PC-3 (cell line): Measurements from ENCODE around the gene TMEM125. TPM values are rescaled to one million over a fixed set of nuclear protein-coding genes. Genes with fewer than 3 reads are reported as not detected.

Experiments used
- ATAC-seq: fragments of 200-7000 bp; cut with Tn5 transposase; 2 replicates; pipeline ENCODE4 v1.9.1; 2020; ENCODE audit warnings: mild to moderate bottlenecking, moderate library complexity
- BruUV-seq: library from RNA; stranded (reverse); fragments of 400-500 nt; replicated peaks from 2 replicates; lab custom pipeline; 2021; lab: Mats Ljungman, UMichigan
- CTCF ChIA-PET: fragments of 300-600 bp; sonication (Branson Sonifier 250); formaldehyde crosslinking; loops from one replicate; lab custom pipeline; 2022; ENCODE audit warnings: antibody characterized with exemption; lab: Charles Lee
- POLR2A ChIA-PET: fragments of 300-600 bp; sonication (Branson Sonifier 250); formaldehyde crosslinking; loops from one replicate; lab custom pipeline; 2022; ENCODE audit warnings: antibody characterized with exemption; ENCODE audit not compliant: unreplicated experiment; lab: Charles Lee
- DNase-seq: peaks from one replicate; pipeline ENCODE4 v3.0.0-alpha.2; 2015
- H2AFZ ChIP-seq: fragments of 300-600 bp; sonication (generic); 2 replicates; pipeline ENCODE4 v1.6.0; 2016; ENCODE audit warnings: antibody characterized with exemption, low read length
- H3F3A ChIP-seq: fragments of 300-600 bp; sonication (generic); one replicate; pipeline ENCODE4 v1.6.0; 2017; ENCODE audit warnings: antibody characterized with exemption, low read length, control low read depth, mild to moderate bottlenecking; ENCODE audit not compliant: unreplicated experiment
- H3K27ac ChIP-seq: fragments of 300-600 bp; sonication (generic); 2 replicates; pipeline ENCODE4 v1.5.1; 2016; ENCODE audit warnings: mild to moderate bottlenecking, low read length
- H3K27me3 ChIP-seq: fragments of 300-600 bp; sonication (generic); 2 replicates; pipeline ENCODE4 v1.6.1; 2016; ENCODE audit warnings: low read length, mixed read lengths
- H3K36me3 ChIP-seq: fragments of 300-600 bp; sonication (generic); 2 replicates; pipeline ENCODE4 v1.6.1; 2016; ENCODE audit warnings: low read depth, mixed run types, low read length, mixed read lengths
- H3K4me1 ChIP-seq: fragments of 300-600 bp; sonication (generic); 2 replicates; pipeline ENCODE4 v1.5.1; 2016; ENCODE audit warnings: low read length; ENCODE audit not compliant: insufficient read depth
- H3K4me2 ChIP-seq: fragments of 300-600 bp; sonication (generic); 2 replicates; pipeline ENCODE4 v1.6.0; 2016; ENCODE audit warnings: low read length
- H3K4me3 ChIP-seq: fragments of 300-600 bp; sonication (generic); 2 replicates; pipeline ENCODE4 v1.5.1; 2016; ENCODE audit warnings: mild to moderate bottlenecking, low read length, mixed read lengths
- H3K79me2 ChIP-seq: fragments of 300-600 bp; sonication (generic); 2 replicates; pipeline ENCODE4 v1.6.1; 2017; ENCODE audit warnings: low read length, mixed read lengths
- H3K9ac ChIP-seq: fragments of 300-600 bp; sonication (generic); 2 replicates; pipeline ENCODE4 v1.6.0; 2016; ENCODE audit warnings: mild to moderate bottlenecking, low read length
- H3K9me2 ChIP-seq: fragments of 300-600 bp; sonication (generic); replicated peaks from 2 replicates; pipeline ENCODE4 v1.6.1; 2016; ENCODE audit warnings: mixed run types, low read length, mixed read lengths
- H3K9me3 ChIP-seq: fragments of 300-600 bp; sonication (generic); 2 replicates; pipeline ENCODE4 v1.6.1; 2016; ENCODE audit warnings: low read length, mixed read lengths
- H4K20me1 ChIP-seq: fragments of 300-600 bp; sonication (generic); 2 replicates; pipeline ENCODE4 v1.6.1; 2016; ENCODE audit warnings: low read length, mixed read lengths
- EZH2 ChIP-seq: fragments of 300-600 bp; sonication (generic); IDR thresholded peaks from one replicate; pipeline ENCODE4 v1.6.1; 2017; ENCODE audit warnings: antibody characterized with exemption, mild to moderate bottlenecking, low read length; ENCODE audit not compliant: unreplicated experiment
- EZH2phosphoT487 ChIP-seq: fragments of 300-600 bp; sonication (generic); IDR thresholded peaks from 2 replicates; pipeline ENCODE4 v1.6.1; 2018; ENCODE audit warnings: mild to moderate bottlenecking, antibody characterized with exemption, low read length, borderline replicate concordance
- intact Hi-C: fragments of 100-400 bp; cut with micrococcal nuclease; formaldehyde crosslinking; loops from 2 replicates; pipeline ENCODE4 v1.9.0; 2023
- total RNA-seq: library from RNA; depleted of rRNA; stranded (reverse); fragments of >200 nt; gene quantifications from 2 replicates; pipeline ENCODE4 v1.2.3, GENCODE V29; 2014
- TF ChIP-seq, protein P1 (sequence below): fragments of 300-600 bp; sonication (generic); conservative IDR thresholded peaks from 2 replicates; pipeline ENCODE4 v1.5.1; 2017; ENCODE audit warnings: antibody characterized with exemption, low read depth, mild to moderate bottlenecking, low read length

Gene TMEM125
- total RNA-seq, 1 experiment from 2014 or later = 9.8 TPM

DNA sequence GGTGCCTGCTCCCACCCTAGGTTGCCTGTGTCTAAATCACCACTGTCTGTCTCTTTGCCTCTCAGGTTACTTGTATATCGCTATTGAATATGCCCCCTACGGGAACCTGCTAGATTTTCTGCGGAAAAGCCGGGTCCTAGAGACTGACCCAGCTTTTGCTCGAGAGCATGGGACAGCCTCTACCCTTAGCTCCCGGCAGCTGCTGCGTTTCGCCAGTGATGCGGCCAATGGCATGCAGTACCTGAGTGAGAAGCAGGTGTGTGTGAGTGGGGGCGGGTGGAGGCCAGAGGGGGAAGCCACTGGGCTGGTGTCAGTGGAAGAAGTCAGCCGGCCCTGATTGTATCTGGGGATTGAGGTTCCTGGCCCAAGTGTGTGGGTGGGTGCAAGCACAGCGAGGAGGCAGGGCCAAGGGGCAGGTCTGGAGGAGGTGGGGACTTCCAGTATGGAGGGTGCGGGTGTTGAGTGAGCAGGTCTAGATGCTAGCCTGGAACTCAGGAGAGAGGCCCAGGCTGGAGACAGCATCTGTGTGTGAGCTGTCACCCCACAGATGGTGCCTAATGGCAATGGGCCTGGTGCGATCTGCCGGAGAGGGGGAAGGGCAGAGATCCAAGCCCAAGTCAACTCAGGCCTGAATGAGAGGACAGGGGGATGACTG is 48.2 kb downstream of the TMEM125 start:
- Histone ChIP-seq H3F3A (no peaks in the 10 kb centered on the region), H3K27me3 (no peaks in the 10 kb centered on the region), H3K36me3 (no peaks in the 10 kb centered on the region), H3K9me3 (no peaks in the 10 kb centered on the region), H4K20me1 (no peaks in the 10 kb centered on the region), H3K27ac (no peak overlapping the region), H3K4me1 (no peaks in the 10 kb centered on the region), H3K4me3 (no peak overlapping the region), H3K9ac (no peak overlapping the region), H2AFZ (no peak overlapping the region), H3K4me2 (no peak overlapping the region), H3K9me2 (no peaks in the 10 kb centered on the region), H3K79me2 (no peaks in the 10 kb centered on the region)
- DNase-seq (no peak), ATAC-seq (no peak)
- TF ChIP-seq, protein P1, sequence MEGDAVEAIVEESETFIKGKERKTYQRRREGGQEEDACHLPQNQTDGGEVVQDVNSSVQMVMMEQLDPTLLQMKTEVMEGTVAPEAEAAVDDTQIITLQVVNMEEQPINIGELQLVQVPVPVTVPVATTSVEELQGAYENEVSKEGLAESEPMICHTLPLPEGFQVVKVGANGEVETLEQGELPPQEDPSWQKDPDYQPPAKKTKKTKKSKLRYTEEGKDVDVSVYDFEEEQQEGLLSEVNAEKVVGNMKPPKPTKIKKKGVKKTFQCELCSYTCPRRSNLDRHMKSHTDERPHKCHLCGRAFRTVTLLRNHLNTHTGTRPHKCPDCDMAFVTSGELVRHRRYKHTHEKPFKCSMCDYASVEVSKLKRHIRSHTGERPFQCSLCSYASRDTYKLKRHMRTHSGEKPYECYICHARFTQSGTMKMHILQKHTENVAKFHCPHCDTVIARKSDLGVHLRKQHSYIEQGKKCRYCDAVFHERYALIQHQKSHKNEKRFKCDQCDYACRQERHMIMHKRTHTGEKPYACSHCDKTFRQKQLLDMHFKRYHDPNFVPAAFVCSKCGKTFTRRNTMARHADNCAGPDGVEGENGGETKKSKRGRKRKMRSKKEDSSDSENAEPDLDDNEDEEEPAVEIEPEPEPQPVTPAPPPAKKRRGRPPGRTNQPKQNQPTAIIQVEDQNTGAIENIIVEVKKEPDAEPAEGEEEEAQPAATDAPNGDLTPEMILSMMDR = no peak
- TF ChIP-seq EZH2 (no peak), EZH2phosphoT487 (no peak)
- POLR2A ChIA-PET = interaction anchor here (0.7 kb wide), 1 partner anchor 47 kb away, joined by 4 read pairs; no protein-coding TSS in a partner anchor
- no TSS peak for BruUV-seq
- CTCF ChIA-PET = no interaction called here
- intact Hi-C loops = no loop called here

DNA sequence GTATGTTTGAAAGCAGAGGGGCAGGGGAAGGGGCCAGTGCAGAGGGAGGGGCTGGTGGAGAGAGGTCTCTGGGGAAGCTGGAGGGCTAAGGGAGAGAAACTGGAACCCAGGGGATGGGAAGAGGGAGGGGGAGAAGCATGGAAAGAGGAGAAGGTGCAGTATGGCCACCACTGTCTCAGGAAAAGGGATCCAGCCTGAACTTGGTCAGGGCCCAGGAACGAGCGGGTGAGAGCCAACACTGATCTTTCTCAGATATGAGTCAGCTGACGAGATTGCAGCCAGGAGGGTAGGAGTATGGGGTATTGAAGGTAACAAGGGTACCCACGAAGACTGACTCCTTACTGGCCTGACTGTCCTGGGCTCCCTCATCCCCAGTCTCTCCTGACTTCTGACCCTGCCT is 49.0 kb downstream of the TMEM125 start:
- BruUV-seq = no TSS peak
- TF ChIP-seq, protein P1 = no peak
- no peak for TF ChIP-seq EZH2phosphoT487
- no peak for TF ChIP-seq EZH2
- CTCF ChIA-PET = no interaction called here
- H3K9ac ChIP-seq = no peak overlapping the region
- POLR2A ChIA-PET = no interaction called here
- H3K27ac ChIP-seq = no peak overlapping the region
- no peaks in the 10 kb centered on the region for H4K20me1 ChIP-seq
- no peak overlapping the region for H2AFZ ChIP-seq
- H3K79me2 ChIP-seq = no peaks in the 10 kb centered on the region
- no peaks in the 10 kb centered on the region for H3K4me1 ChIP-seq
- H3K4me2 ChIP-seq = no peak overlapping the region
- H3K27me3 ChIP-seq = no peaks in the 10 kb centered on the region
- ATAC-seq (no peak; the same call in 1 of the 2 replicates), DNase-seq (no peak)
- intact Hi-C loops = no loop called here
- no peak overlapping the region for H3K4me3 ChIP-seq
- no peaks in the 10 kb centered on the region for H3F3A ChIP-seq
- H3K9me3 ChIP-seq = no peaks in the 10 kb centered on the region
- no peaks in the 10 kb centered on the region for H3K9me2 ChIP-seq
- no peaks in the 10 kb centered on the region for H3K36me3 ChIP-seq

DNA sequence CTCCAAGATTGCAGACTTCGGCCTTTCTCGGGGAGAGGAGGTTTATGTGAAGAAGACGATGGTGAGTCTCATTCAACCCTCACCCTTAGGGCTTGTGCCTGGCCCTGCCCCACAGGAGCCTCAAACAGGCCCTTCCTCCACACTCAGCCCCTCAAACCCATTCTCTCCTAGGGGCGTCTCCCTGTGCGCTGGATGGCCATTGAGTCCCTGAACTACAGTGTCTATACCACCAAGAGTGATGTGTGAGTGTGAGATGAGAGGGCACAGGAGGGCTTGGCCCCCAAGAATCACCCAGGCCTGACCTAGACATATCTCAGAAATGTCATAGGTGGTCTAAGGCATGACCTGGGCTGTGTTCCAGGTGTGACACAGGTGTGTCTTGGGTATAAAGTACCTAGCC is 49.5 kb downstream of the TMEM125 start:
- intact Hi-C loops = no loop called here
- H3K9me2 ChIP-seq = no peaks in the 10 kb centered on the region

More for the DNA sequence above, 49.5 kb downstream of the TMEM125 start:
- TF ChIP-seq, protein P1 = no peak
- TF ChIP-seq EZH2phosphoT487 = no peak
- no peak for TF ChIP-seq EZH2
- no peaks in the 10 kb centered on the region for H3K36me3 ChIP-seq
- H3K4me2 ChIP-seq = no peak overlapping the region
- H3K9ac ChIP-seq = no peak overlapping the region
- DNase-seq (no peak), ATAC-seq (no peak)
- no peak overlapping the region for H2AFZ ChIP-seq
- CTCF ChIA-PET = no interaction called here
- no peaks in the 10 kb centered on the region for H3K4me1 ChIP-seq
- H3K4me3 ChIP-seq = no peak overlapping the region
- no peak overlapping the region for H3K27ac ChIP-seq
- no peaks in the 10 kb centered on the region for H3K9me3 ChIP-seq
- no TSS peak for BruUV-seq
- H3K79me2 ChIP-seq = no peaks in the 10 kb centered on the region
- H4K20me1 ChIP-seq = no peaks in the 10 kb centered on the region
- H3F3A ChIP-seq = no peaks in the 10 kb centered on the region
- no peaks in the 10 kb centered on the region for H3K27me3 ChIP-seq
- POLR2A ChIA-PET = no interaction called here
